Measurements from ENCODE around the gene UQCC5.

Gene UQCC5

DNA sequence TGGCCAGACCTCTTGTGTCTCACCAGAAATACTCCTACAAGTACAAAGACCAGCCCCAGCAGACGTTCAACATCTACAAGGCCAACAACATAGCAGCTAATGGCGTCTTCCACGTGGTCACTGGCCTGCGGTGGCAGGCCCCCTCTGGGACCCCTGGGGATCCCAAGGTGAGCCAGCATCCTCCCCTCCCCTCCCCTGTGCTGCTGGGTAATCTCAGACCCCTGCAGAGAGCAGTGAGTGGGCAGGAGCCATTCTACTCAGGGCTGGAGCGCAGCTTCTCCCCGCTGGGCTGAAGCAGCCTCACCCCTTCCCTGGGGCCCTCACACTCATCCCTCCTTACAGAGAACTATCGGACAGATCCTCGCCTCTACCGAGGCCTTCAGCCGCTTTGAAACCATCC is 31.4 kb upstream of the UQCC5 start:
- DNase-seq, result no peak

GRCh38 chr3:52506266-52506966 is 30.0 kb upstream of the UQCC5 start:
- no peak for DNase-seq

DNA sequence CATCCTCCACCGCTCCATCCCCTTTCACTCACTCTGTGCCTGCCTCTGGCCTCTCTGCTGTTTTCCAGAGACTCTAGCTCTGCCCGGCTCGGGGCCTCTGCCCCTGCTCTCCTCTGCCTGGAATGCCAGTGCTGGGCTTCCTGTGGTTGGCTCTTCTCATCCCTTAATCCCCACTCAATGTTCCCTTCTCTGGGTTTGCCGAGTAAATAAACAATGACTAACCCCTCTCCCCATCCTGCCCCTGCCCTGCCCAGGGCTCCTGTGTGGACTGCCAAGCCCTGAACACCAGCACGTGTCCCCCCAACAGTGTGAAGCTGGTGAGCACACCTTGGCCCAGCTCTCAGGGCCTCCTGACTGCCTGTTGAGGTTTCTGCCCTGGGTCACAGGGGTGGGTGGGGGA is 29.0 kb upstream of the UQCC5 start:
- DNase-seq, result no peak

DNA sequence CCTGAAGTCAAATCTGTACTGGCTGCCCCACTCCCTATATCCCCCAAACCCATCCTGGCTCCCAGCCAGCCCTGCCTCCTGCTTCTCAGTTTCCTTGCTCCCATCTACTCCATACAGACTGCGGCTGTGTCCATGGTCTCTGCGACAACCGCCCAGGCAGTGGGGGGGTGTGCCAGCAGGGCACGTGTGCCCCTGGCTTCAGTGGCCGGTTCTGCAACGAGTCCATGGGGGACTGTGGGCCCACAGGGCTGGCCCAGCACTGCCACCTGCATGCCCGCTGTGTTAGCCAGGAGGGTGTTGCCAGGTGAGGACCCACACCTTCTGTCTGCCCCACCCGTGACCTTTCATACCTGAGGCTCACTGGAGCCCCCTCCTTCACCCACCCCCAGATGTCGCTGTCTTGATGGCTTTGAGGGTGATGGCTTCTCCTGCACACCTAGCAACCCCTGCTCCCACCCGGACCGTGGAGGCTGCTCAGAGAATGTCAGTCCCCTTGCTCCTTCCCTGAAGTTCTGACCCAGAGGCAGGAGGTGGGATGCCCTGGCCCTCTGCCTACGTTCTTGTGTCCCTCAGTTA is 26.6 kb upstream of the UQCC5 start:
- DNase-seq, result no peak

GRCh38 chr3:52511509-52511908 is 24.9 kb upstream of the UQCC5 start:
- no peak for DNase-seq

DNA sequence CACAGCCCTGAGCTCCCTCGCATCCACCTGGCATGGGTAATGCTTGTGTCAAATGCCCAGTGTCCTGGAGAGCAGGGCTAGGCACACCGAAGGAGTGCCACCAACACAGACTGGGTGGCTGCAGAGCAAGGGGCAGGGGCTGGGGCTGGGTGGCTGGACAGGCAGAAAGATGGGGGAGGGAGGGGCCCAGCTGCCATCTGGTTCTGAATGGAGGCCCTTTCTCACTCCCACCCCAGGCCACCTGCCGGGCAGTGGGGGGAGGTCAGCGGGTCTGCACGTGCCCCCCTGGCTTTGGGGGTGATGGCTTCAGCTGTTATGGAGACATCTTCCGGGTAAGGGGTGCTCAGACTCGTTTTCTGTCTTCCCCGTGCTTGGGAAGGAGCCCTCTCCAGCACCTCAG is 24.3 kb upstream of the UQCC5 start:
- DNase-seq, result no peak

- no peak for DNase-seq
Observed at GRCh38 chr3:52512727-52513126, 23.7 kb upstream of the UQCC5 start.

DNA sequence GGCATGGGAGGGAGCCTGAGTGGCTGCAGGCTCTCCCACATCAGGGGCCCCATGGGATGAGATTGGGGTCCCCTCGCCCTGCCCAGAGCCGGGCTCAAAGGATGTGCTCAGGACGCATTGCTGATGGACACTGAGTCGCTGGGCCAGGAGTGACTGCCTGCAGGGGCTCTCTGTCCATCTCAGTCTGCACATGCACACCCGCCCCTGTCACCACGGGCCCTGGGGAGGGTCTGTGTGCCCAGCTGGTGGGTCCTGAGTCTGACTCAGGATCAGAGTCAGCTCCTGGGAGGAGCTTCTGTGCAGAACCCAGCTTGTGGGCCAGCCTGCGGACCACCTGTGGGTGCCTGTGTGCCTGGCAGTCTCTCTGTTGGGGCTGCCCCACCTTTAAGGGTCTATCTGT is 23.1 kb upstream of the UQCC5 start:
- no peak for DNase-seq

GRCh38 chr3:52514576-52514975 is 21.8 kb upstream of the UQCC5 start:
- no peak for DNase-seq

GRCh38 chr3:52515192-52515591 is 21.2 kb upstream of the UQCC5 start:
- no peak for DNase-seq

DNA sequence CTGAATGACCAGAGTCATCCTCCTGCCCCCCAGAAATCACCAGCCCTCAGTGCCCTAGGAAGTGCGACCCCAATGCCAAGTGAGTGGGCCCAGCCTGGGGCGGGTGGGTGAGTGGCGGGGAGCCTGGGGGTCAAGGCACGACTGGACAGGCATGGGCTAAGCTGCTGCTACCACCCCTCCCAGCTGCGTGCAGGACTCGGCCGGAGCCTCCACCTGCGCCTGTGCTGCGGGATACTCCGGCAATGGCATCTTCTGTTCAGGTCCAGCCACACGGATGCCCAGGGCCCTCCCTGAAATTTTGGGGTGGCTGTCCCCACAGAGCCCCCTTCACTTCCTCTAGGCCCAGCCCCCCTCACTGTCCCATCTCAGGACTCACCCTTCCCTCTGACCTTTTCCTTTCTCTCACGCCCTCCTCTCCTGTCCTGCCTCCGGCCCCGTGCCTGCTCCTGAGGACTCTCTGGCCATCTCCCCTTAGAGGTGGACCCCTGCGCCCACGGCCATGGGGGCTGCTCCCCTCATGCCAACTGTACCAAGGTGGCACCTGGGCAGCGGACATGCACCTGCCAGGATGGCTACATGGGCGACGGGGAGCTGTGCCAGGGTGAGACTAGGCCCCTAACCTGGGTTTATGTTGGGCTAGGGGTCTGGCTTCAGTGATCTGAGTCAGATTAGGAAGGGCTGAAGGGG is 19.8 kb upstream of the UQCC5 start:
- no peak for DNase-seq

DNA sequence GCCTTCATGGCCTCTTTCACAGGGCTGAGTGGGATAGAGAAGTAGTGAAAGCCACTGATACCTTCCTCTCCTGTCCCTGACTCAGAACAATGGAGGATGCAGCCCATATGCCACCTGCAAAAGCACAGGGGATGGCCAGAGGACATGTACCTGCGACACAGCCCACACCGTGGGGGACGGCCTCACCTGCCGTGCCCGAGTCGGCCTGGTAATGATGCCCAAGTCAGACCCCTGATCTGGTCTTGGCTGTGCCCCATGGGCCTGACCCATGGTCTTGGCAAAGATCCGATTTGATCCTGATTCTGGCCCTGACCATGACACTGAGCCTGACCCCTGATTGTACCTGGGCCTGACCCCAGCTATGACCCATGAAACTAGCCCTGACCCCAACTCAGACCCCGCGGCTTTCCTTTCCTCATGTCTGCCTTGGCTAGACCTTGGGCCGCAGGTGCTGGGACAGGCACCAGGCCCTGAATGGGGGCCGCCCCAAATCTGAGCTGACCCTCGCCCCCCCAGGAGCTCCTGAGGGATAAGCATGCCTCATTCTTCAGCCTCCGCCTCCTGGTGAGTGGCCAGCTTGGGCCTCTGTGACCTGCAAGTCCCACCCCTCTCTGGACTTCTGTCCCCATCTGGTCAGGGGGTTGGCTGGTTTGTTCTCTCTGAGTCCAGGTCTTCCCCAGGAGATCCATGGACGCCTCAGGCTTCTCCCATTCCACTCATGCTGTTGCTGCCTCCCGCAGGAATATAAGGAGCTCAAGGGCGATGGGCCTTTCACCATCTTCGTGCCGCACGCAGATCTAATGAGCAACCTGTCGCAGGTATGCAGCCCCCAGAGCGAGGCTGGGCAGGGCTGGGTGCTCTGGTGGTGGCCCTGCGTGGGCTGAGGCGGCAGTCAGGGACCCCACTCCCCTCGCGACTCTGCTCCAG is 18.3 kb upstream of the UQCC5 start:
- DNase-seq, result no peak

- no peak for DNase-seq
Observed at GRCh38 chr3:52518723-52519444, 17.5 kb upstream of the UQCC5 start.

DNA sequence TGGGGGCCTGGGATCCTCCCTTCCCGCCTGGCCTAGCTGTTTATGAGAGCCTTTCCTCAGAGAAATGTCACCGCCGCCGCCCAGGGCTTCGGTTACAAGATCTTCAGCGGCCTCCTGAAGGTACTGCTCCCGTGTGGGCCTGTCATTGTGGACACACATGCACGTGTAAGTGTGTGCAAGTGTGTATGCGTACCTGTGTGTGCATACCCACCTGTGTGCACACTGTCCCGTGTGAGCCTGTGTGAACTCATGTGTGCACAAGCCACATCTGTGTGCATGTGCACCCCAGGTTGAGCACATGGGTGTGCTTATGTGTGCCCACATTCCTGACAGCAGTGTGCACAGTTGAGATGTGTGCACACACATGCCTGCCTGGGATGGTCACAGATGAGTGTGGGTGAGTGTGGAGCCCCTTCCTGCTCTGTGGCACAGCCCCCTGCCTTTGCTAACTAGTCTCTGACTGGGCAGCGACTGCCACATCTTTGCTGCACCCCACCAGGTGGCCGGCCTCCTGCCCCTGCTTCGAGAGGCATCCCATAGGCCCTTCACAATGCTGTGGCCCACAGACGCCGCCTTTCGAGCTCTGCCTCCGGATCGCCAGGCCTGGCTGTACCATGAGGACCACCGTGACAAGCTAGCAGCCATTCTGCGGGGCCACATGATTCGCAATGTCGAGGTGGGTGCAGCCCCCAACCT is 16.8 kb upstream of the UQCC5 start:
- DNase-seq, result no peak

GRCh38 chr3:52520141-52520667 is 16.2 kb upstream of the UQCC5 start:
- DNase-seq, result no peak

DNA sequence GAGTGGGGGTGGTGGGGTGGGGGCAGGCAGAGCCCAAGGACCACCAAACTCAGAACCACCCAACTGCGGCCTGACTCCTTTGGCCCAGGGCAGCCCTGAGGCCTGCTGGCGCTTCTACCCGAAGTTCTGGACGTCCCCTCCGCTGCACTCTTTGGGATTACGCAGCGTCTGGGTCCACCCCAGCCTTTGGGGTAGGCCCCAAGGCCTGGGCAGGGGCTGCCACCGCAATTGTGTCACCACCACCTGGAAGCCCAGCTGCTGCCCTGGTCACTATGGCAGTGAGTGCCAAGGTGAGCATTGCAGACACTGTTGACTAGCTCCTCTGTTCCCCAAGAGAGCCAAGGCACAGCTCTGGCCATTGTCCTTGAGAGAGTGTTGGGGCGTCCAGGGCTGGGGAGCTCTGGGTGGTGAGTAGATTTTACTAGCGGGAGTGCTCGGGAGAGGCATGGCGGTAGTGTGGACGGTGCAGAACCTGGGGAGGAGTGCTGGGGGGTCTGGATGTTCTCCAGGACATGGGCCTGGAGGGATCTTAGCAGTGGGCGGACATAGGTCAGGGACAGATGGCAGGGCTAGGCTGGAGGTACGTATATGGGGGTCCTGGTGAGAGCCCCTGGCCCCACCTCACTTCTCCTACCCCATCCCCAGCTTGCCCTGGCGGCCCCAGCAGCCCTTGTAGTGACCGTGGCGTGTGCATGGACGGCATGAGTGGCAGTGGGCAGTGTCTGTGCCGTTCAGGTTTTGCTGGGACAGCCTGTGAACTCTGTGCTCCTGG is 15.5 kb upstream of the UQCC5 start:
- no peak for DNase-seq

DNA sequence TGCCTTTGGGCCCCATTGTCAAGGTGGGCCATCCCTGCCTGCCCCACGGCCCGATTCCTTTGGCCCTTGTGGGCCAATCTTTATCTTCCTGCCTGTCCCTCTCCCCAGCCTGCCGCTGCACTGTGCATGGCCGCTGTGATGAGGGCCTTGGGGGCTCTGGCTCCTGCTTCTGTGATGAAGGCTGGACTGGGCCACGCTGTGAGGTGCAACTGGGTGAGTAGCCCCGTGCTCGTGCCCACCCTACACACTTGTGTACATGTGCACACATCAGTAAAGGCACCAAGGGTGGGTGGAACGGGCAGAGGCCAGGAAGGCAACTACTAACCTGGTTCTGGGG is 14.9 kb upstream of the UQCC5 start:
- DNase-seq, result no peak

DNA sequence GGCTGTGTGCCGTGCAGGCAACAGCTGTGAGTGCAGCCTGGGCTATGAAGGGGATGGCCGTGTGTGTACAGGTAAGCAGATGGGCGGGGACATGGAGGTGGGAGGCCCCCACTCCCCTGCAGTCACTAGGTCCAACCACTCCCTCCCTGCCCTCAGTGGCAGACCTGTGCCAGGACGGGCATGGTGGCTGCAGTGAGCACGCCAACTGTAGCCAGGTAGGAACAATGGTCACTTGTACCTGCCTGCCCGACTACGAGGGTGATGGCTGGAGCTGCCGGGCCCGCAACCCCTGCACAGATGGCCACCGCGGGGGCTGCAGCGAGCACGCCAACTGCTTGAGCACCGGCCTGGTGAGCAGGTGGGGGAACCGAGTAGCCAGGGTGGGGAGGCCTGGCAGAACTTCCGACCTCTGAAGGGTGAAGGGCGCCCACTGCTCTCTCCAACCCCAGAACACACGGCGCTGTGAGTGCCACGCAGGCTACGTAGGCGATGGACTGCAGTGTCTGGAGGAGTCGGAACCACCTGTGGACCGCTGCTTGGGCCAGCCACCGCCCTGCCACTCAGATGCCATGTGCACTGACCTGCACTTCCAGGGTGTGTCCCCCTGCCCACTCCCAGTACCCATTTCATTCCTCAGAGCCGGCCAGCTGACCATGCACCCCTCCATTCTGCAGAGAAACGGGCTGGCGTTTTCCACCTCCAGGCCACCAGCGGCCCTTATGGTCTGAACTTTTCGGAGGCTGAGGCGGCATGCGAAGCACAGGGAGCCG is 14.3 kb upstream of the UQCC5 start:
- no peak for DNase-seq

DNA sequence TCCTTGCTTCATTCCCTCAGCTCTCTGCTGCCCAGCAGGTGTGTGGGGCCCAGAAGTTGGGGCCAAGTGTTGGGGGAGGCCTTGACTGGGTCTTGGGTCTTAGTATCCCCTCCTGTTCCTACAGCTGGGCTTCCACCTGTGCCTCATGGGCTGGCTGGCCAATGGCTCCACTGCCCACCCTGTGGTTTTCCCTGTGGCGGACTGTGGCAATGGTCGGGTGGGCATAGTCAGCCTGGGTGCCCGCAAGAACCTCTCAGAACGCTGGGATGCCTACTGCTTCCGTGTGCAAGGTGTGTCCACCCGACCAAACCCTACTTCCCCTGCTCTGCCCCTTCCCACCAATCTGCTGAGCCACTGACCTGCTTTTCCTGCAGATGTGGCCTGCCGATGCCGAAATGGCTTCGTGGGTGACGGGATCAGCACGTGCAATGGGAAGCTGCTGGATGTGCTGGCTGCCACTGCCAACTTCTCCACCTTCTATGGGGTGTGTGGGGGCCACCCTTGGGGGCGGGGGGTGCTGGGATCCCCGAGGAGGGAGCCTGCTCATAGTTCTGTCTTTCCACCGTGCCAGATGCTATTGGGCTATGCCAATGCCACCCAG is 13.7 kb upstream of the UQCC5 start:
- no peak for DNase-seq

Measured in NCI-H510A treated with DMSO at 0.1 percent for 48 hours (cell line).